Tongue (tissue), 2 donors: ENCODE data around the gene ADGRF3. TPM values are rescaled to one million over a fixed set of nuclear protein-coding genes. Genes with fewer than 3 reads are reported as not detected.
"Not testable (repeated sequence)": the region's sequence is repeated elsewhere in the genome, so short reads cannot be mapped to it uniquely, and the experiment has no call there.

Experiments
- DNase-seq: peaks from one replicate; pipeline ENCODE4 v3.0.0-alpha.2; 2015
- total RNA-seq: library from RNA; depleted of rRNA; stranded (reverse); fragments of >200 nt; gene quantifications from one replicate; pipeline ENCODE4 v1.2.3, GENCODE V29; 2014

ADGRF3 gene, protein sequence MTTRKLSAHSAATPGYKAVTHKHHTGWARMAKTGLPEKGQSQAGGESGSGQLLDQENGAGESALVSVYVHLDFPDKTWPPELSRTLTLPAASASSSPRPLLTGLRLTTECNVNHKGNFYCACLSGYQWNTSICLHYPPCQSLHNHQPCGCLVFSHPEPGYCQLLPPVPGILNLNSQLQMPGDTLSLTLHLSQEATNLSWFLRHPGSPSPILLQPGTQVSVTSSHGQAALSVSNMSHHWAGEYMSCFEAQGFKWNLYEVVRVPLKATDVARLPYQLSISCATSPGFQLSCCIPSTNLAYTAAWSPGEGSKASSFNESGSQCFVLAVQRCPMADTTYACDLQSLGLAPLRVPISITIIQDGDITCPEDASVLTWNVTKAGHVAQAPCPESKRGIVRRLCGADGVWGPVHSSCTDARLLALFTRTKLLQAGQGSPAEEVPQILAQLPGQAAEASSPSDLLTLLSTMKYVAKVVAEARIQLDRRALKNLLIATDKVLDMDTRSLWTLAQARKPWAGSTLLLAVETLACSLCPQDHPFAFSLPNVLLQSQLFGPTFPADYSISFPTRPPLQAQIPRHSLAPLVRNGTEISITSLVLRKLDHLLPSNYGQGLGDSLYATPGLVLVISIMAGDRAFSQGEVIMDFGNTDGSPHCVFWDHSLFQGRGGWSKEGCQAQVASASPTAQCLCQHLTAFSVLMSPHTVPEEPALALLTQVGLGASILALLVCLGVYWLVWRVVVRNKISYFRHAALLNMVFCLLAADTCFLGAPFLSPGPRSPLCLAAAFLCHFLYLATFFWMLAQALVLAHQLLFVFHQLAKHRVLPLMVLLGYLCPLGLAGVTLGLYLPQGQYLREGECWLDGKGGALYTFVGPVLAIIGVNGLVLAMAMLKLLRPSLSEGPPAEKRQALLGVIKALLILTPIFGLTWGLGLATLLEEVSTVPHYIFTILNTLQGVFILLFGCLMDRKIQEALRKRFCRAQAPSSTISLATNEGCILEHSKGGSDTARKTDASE
- total RNA-seq = not detected

DNA sequence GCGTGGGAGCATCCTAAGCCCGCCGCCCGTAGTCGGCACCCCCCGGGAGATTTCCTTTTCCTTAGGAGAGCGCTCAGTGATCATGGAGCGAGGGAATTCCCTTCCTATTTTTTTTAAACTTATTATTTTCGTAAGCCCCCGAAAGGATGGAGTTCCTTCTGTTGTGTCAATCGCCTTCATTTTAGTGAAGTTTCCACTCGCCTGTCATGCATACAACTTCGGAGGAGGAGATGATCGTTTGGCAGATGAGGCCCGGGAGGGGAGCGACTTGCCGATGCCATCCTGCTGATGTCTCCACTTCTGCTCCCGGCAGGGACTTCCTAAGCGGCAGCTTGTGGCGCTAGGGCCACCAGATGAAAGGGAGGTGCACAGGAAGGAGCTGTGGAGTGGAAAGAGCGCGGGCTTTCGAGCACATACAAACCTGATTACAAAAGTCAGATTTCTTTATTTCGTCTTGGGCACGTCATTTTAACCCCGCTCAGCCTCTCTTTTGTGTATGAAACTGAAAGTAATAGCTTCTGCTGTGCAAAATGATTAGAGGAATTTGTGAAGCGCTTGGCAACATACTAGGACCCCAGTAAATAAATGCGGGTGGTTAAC lies at the start of gene ADGRF3:
Gene ADGRF3, minus strand, starts transcription at position 336 of the 600 bp plus-strand sequence. CDS start 555 bp downstream, outside the sequence.
- DNase-seq = peak; percentile 73

DNA sequence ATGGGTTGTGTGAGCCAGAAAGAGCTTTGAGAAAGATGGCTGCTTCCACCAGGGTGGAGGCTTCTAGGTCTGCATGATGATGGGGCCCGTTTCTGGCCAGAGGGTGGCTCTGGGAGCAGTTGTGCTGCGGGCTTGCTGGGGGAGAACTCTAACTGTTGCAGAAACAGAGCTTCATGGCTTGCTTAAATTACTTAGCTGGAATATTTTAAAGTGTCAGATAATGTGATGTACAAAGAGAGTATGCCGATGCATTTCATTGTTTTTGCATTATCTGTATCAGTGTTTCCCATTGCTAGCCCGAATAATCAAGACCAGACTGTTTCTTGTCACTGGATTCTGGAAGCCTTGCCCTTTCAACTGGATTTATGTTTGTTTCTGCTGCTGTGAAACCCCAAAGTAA lies 48.8 kb upstream of the ADGRF3 start:
- no peak for DNase-seq

DNA sequence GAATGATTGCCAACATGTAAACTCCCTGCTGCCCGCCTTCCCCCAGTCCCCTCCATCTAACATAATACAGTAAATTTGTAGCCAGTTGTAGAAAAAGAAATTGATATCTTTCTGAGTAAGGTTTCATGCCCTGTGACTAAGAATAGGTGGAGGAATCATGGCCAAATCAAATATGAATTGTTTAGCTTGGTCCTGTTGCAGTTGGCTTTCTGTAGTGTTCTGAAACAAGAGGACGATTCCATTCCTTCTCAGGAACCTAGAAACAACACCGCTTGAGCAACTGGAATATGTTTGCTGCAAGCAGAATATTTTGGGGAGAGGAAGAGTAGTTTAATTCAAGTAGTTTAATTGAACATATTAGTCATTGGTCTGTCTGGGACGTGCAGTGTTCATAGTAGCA lies 48.1 kb upstream of the ADGRF3 start:
- DNase-seq = no peak

DNA sequence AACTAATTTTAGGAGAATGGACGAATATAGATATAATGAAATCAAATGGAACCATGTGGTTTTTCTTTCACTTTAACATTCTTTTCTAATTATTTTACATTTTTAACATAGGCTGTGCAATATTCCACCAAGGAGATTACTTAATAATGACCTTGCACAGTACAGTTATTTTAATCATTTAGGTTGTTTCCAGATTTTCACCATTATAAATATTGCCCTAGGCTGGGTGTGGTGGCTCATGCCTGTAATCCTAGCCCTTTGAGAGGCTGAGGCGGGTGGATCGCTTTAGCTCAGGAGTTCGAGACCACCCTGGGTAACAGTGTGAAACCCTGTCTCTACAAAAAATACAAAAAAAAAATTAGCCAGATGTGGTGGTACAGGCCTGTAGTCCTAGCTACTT lies 40.6 kb upstream of the ADGRF3 start:
- DNase-seq = no peak

DNA sequence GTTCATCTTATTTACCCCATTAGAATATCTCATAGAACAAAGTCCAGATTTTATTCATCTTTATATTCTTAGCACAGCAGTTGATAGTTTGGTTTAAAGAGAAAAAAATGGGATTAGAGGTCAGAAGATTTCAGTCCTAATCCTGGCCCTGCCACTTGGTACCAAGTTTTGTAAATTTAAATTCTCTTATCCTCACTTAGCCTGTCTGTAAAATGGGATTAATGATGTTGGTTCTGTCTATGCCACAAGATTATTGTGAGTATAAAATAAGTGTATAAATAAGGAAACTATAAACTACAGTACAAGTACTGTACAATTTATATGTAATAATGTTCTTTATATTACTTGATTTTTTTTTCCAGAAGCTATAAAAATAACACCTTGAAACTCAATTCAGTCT lies 38.0 kb upstream of the ADGRF3 start:
- DNase-seq = no peak

DNA sequence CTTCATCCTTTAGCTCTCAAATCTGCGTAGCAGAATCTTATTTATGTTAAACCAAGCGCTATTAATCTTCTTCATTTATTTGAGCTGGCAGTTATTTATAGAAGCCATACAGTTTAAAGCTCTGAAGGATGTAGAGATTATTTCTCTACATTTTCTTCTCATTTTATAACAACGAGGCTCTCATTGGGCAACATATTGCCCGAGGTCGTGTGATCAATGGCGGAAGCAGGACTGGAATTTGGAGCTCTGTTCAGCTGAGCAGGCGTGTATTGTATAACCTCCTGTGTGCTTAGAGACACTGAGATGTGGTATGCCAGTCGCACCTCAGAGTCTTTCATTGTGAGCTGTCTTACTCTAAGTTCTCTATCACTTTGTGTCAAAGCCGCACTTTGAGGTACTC lies 37.6 kb upstream of the ADGRF3 start:
- no peak for DNase-seq

DNA sequence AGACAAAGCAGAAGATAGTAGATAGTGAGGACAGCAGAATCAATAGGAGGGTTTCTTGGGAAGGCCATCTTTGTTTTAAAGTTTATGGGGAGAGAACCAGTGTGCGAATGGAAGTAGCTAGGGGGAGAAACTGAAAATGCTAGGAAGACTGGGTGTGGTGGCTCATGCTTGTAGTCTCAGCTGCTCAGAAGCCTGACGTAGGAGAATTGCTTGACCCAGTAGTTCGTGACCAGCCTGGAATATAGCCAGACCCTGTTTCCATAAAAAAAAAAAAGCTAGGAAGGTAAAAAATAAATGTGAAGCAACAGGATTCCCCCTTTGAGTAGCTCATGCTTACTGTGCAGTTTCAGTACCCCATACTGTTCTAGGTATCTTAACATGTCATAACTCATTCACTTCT lies 36.0 kb upstream of the ADGRF3 start:
- no peak for DNase-seq

DNA sequence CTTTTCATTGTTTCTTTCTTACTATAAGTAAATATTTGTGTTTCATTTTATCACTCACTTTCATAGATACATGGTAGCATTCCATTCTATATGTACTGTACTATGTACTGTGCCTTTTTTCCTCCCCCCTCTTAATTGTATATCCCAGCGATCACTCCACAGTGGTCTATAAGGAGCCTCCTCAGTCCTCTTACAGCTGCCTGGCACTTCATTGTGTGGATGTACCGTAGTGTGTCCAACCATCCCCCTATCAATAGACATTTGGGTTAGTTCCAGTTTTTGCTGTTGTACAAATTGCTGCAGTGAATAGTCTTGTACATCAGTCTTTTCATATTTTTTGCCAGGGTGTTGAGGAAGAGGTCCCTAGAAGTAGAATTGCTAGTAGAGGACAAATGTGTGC lies 33.7 kb upstream of the ADGRF3 start:
- no peak for DNase-seq

DNA sequence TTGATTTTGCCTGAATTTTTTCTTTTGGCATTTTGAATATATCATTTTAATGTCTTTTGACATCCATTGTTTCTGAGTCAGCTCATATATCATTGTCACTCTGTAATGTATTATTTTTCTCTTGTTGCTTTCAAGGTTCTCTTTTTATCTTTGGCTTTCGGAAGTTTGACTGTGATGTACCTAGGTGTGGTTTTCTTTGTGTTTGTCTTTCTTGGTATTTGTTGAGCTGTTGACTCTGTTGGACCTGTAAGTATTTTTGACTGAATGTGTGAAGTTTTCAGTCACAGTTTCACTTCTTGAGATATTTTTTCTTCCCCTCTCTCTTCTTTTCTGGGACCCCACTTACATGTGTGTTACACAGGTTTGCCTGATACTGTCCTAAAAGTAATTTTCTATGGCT lies 30.2 kb upstream of the ADGRF3 start:
- DNase-seq = no peak

DNA sequence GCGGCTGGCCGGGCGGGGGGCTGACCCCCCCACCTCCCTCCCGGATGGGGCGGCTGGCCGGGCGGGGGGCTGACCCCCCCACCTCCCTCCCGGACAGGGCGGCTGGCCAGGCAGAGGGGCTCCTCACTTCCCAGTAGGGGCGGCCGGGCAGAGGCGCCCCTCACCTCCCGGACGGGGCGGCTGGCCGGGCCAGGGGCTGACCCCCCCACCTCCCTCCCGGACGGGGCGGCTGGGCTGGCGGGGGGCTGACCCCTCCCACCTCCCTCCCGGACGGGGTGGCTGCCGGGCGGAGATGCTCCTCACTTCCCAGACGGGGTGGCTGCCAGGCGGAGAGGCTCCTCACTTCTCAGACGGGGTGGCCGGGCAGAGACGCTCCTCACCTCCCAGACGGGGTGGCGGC lies 24.3 kb upstream of the ADGRF3 start:
- not testable (repeated sequence) for DNase-seq

DNA sequence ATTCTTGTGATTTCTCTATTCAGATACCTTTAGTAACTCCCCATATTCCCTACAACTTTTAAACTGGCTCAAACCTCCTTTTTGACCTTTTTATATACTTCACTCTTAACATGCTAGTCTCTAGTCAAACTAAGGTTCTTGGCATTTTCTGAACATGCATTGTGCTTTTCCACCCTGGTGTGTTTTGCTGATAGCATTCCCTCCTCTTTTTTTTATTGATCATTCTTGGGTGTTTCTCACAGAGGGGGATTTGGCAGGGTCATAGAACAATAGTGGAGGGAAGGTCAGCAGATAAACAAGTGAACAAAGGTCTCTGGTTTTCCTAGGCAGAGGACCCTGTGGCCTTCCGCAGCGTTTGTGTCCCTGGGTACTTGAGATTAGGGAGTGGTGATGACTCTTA lies 23.1 kb upstream of the ADGRF3 start:
- DNase-seq = not testable (repeated sequence)

DNA sequence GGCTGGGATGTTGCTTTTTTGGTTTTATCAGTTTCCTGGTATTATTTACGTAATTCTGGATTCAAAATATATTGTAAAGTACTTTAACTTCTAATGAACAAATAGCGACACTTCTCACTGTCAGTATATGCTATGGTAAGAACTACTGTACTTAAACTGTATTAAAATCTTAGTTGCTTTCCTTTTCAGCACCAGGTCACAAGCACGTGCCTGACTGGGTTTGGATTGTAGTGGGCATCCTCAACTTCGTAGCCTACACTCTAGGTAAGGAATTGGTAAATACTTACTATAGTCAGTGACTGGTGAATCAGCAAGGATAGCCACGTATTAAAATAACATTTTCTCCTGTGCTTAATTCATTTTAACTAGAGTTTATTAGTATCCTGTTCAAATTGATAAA lies 20.4 kb upstream of the ADGRF3 start:
- DNase-seq = no peak

DNA sequence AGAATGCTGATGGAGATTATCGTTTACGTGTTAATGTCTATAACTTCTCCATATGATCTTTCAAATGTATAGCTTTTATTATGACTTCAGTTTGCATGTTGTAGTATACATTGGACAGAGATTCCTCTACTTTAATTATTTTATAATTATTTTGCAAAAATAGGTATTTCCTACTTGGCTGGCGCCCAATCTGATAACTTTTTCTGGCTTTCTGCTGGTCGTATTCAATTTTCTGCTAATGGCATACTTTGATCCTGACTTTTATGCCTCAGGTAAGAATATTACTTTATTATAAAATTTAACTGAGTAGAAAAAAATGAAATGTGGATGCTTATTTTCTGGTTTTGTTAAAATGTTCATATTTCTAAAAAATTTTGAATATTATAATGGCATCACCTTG lies 18.1 kb upstream of the ADGRF3 start:
- DNase-seq = no peak

DNA sequence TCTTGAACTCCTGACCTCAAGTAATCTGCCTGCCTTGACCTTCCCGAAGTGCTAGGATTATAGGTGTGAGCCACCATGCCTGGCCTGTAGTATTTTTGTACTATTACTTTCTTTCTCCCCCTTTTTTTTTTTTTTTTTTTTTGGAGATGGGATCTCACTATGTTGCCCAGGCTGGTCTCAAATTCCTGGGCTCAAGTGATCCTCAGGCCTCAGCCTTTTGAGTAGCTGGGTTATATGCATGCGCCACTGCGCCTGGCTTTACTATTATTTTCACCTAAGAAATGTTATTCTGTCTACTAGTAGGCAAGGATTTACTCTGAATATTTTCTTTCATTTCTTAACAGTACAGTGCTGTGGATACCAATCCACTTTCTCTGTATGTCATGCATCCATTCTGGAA lies 17.4 kb upstream of the ADGRF3 start:
- DNase-seq = no peak

DNA sequence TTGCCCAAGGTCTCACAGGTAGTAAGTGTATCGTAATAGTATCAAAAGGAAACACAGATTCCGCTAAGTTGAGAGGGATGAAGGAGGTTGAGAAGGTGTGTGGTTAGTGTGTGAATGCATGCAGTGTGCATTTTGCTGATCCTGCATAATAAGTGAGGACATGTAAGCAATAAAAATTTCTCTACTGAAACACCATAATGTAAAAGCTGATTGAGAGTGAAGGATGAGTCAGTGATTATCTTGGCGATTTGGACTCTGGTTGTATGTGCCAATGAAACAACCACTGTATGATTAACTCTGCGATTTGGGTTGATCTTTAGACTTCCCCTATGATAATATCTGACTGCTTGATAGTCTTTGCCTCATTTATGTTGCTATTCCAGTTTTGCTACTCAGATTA lies 16.7 kb upstream of the ADGRF3 start:
- DNase-seq = no peak

DNA sequence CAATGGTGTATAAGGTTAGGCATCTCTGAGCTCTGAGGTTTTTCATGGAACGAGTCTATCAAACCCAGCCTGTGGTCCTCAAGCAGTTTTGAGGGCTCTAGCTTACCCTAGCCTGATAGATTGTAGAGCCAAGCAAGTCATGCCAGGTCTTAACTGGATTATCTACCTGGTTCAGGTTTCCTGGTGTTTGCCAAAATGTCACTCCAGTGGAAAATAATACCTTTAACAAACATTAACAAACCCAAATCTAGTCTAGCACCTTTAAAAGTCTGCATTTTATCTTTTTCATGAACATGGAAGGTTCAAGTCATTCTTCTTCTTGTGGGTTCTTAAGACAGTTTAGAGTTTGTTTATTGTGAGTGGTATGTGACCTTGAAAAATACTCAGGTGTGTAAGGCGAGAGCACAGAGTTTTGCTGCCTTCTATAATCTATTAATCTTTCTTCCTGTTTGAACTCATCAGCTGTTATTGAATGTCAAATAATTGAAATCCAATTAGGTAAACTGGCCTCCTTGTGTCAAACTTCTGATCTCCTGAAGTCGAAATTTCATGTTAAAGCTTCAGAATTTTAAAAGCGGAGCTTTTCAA lies 13.4 kb upstream of the ADGRF3 start:
- DNase-seq = no peak

DNA sequence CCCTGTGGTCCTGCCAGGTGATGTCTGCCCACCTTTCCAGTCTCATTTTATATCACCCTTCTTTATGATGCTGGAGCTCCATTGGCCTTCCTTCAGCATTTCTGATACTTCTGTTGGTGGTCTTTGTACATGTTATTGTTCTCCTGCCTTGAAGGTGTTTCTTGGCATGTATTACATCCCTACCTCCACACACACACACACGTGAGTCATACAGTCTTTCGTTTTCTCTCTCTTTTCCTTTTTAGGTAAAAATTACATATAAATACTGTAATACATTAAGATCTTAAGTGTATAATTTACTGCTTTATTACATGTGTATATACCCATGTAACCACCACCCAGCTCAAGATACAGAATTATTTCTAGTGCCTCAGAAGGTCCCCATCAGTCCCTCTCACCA lies 10.2 kb upstream of the ADGRF3 start:
- no peak for DNase-seq

DNA sequence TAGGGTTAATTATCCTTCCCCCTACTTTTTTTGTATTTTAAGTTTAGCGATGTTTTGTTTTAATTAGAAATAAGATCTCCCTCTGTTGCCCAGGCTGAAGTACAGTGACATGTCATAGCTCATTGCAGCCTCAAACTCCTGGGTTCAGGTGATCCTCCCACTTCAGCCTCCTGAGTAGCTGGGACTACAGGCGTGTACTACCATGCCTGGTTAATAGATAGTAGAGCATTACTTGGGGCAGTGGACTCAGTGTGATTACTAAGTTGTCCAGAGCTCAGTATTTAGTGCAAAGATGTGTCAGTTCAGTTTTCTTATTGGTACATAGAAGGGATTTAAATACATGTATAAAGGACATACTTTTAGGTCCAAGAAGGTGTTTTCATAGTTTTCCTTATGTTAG lies 9.5 kb upstream of the ADGRF3 start:
- DNase-seq = no peak

DNA sequence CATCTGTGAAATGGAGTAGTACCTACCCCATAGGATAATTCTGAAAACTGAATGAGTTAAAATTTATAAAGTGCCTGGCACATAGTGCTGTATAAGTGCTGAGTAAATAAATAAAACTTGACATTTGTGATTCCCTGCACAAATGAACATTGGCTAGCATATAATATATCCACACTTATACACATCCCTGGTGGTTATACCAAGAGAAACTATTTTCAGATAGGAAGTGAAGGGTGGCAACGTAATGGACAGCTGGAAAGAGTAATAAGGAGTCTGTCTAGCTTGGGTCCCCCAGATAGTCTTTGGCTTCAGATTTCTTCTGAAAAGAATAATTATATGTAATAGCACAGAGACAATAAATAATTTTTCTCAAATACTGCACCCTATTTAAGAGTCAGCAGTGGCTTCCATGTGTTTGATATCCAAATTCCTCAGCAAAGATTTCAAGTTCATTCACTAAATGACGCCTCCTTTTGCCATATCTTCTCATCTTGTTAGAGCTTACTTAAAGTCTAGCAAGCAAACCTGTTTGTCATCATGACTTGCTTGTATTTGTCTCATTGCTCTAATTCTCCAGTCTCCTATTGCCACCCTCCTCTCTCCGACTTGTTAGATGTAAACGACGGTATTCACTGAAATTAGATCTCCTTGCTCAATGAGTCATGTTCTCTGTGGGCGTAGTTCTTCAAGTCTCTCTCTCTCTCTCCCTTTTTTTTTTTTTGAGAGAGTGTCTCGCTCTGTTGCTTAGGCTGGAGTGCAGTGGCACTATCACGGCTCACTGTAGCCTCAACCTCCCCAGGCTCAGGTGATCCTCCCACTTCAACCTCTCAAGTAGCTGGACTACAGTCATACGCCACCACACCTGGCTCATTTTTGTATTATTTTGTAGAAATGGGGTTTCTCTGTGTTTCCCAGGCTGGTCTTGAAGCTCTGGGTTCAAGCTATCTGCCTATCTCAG lies 8.7 kb upstream of the ADGRF3 start:
- peak; percentile 49 for DNase-seq

DNA sequence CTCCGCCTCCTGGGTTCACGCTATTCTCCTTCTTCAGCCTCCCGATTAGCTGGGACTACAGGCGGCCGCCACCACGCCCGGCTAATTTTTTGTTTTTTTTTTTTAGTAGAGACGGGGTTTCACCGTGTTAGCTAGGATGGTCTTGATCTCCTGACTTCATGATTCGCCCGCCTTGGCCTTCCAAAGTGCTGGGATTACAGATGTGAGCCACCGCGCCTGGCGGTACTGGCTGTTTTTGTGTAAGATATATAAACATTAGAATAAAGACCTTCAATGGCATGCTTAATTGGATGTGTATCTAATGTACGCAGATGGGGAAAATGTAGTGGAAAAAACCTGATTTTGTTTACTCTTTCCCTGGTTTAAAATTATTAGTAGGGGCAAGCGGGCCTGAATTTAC lies 7.9 kb upstream of the ADGRF3 start:
- DNase-seq = not testable (repeated sequence)

DNA sequence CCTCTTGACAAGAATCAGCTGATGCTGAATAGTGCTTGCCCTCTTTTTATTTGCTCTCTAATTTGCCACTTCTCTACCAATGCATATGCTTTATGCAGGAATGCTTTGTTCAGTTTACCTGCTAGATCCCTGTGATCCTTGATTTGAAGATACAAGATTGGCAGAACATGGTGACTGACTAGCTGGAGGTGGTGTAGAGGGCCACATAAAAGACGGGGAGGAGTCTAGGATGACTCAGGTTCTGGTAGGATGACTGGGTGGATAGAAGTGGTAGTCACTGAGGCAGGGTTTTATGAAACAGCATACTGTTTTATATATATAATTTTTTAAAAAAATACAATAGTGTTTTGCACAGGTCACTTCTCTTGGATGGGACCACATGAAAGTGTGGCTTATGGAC lies 6.3 kb upstream of the ADGRF3 start:
- no peak for DNase-seq
